Mesendoderm (in vitro differentiated cells): ENCODE results near the gene REST.
"Not testable (repeated sequence)": the region's sequence is repeated elsewhere in the genome, so short reads cannot be mapped to it uniquely, and the experiment has no call there.

Source experiments
- DNase-seq: peaks from one replicate; pipeline ENCODE4 v3.0.0; 2013
- H2AK5ac ChIP-seq: 2 replicates; pipeline ENCODE4 v1.6.1; 2013; ENCODE audit warnings: low read length, inconsistent platforms
- H2BK120ac ChIP-seq: 2 replicates; pipeline ENCODE4 v1.6.1; 2013; ENCODE audit warnings: low read depth, mild to moderate bottlenecking, low read length, moderate library complexity, mixed read lengths
- H2BK15ac ChIP-seq: replicated peaks from 2 replicates; pipeline ENCODE4 v1.6.1; 2013; ENCODE audit warnings: low read depth, mild to moderate bottlenecking, moderate library complexity
- H2BK5ac ChIP-seq: 2 replicates; pipeline ENCODE4 v1.6.1; 2013; ENCODE audit warnings: low read length, inconsistent platforms
- H3K18ac ChIP-seq: 2 replicates; pipeline ENCODE4 v1.6.1; 2013; ENCODE audit warnings: mild to moderate bottlenecking, low read length, mixed read lengths
- H3K23ac ChIP-seq: one replicate; pipeline ENCODE4 v1.6.1; 2013; ENCODE audit warnings: low read length
- H3K27ac ChIP-seq: 2 replicates; pipeline ENCODE4 v1.5.1; 2013; ENCODE audit warnings: low read depth, mild to moderate bottlenecking, inconsistent platforms, low read length, moderate library complexity
- H3K27me3 ChIP-seq: 2 replicates; pipeline ENCODE4 v1.6.1; 2013; ENCODE audit warnings: low read length, control low read depth, mild to moderate bottlenecking, inconsistent platforms; ENCODE audit not compliant: insufficient read depth, poor library complexity
- H3K36me3 ChIP-seq: 2 replicates; pipeline ENCODE4 v1.6.1; 2013; ENCODE audit warnings: low read length, inconsistent platforms; ENCODE audit not compliant: control insufficient read depth, insufficient read depth
- H3K4ac ChIP-seq: one replicate; pipeline ENCODE4 v1.6.1; 2013; ENCODE audit warnings: low read depth, mild to moderate bottlenecking, low read length, moderate library complexity
- H3K4me1 ChIP-seq: 2 replicates; pipeline ENCODE4 v1.6.1; 2013; ENCODE audit warnings: low read depth, low read length, inconsistent platforms; ENCODE audit not compliant: control insufficient read depth
- H3K4me2 ChIP-seq: 2 replicates; pipeline ENCODE4 v1.6.1; 2013; ENCODE audit warnings: low read length
- H3K4me3 ChIP-seq: 2 replicates; pipeline ENCODE4 v1.5.1; 2013; ENCODE audit warnings: mild to moderate bottlenecking, low read length
- H3K56ac ChIP-seq: one replicate; pipeline ENCODE4 v1.6.1; 2013; ENCODE audit warnings: low read length
- H3K79me1 ChIP-seq: 2 replicates; pipeline ENCODE4 v1.6.1; 2013; ENCODE audit warnings: low read length, inconsistent platforms
- H3K79me2 ChIP-seq: 2 replicates; pipeline ENCODE4 v1.6.1; 2013; ENCODE audit warnings: mild to moderate bottlenecking, low read length; ENCODE audit not compliant: control insufficient read depth, insufficient read depth
- H3K9ac ChIP-seq: 2 replicates; pipeline ENCODE4 v1.6.1; 2013; ENCODE audit warnings: low read length, inconsistent platforms
- H4K5ac ChIP-seq: one replicate; pipeline ENCODE4 v1.6.1; 2013; ENCODE audit warnings: low read length
- H4K8ac ChIP-seq: one replicate; pipeline ENCODE4 v1.6.1; 2013; ENCODE audit warnings: low read depth, mild to moderate bottlenecking, control low read depth, low read length, moderate library complexity
- WGBS: extraction: QIAGEN DNeasy Blood & Tissue Kit; methylation state at CpG from one replicate; pipeline ENCODE4 v1.1.7; 2013; ENCODE audit warnings: low lambda C conversion rate, missing lambda C conversion rate; ENCODE audit not compliant: insufficient coverage; ENCODE audit errors: extremely low coverage; 5-methylcytosine and 5-hydroxymethylcytosine counted together

The REST gene

DNA sequence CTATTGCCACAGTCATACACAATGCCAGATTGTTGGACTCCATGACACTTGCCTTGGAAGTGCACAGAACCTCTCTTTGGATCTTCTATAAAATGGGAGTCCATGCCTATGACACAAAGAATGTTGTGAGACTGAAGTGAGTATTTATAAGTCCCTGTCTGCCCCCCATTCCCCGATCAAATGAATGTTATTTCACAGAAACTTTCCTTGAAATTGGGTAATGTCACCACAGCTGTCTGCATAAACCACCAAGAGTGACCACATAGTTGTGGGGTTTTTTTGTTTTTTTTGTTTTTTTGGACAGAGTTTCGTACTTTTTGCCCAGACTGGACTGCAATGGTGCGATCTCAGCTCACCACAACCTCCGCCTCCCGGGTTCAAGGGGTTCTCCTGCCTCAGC is 27.1 kb upstream of the REST start:
- Histone ChIP-seq H3K79me2 (no peaks in the 10 kb centered on the region), H4K5ac (no peak overlapping the region)
- DNase-seq, result no peak

DNA sequence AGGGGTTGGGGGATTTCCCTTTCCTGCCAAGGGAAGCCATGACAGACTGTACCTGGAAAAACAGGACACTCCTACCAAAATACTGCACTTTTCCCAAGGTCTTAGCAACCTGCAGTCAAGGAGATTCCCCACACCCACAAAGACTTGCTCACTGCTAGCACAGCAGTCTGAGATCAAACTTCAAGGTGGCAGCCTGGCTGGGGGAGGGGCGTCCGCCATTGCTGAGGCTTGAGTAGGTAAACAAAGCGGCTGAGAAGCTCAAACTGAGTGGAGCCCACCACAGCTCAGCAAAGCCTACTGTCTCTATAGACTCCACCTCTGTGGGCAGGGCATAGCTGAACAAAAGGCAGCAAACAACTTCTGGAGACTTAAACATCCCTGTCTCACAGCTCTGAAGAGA is 23.2 kb upstream of the REST start:
- H3K56ac ChIP-seq, H3K79me2 ChIP-seq, H3K36me3 ChIP-seq, H4K5ac ChIP-seq, H3K4me3 ChIP-seq, H3K9ac ChIP-seq, H3K23ac ChIP-seq, H3K18ac ChIP-seq, H3K4ac ChIP-seq, H3K4me2 ChIP-seq, H3K4me1 ChIP-seq, H3K79me1 ChIP-seq, DNase-seq, H2BK120ac ChIP-seq, H4K8ac ChIP-seq, H3K27ac ChIP-seq, H3K27me3 ChIP-seq, H2BK5ac ChIP-seq, H2BK15ac ChIP-seq, H2AK5ac ChIP-seq: not testable (repeated sequence)
- no CpG with 5 or more reads among the region's 3 CpGs for WGBS

More for the DNA sequence above, 27.1 kb upstream of the REST start:
- Histone ChIP-seq H2BK5ac (no peak overlapping the region), H2BK120ac (no peak overlapping the region), H3K4me1 (no peaks in the 10 kb centered on the region), H2AK5ac (no peak overlapping the region), H3K18ac (no peak overlapping the region), H3K4me2 (no peak overlapping the region), H3K56ac (no peak overlapping the region), H3K79me1 (no peaks in the 10 kb centered on the region), H3K4ac (no peak overlapping the region), H3K9ac (no peak overlapping the region), H3K23ac (no peak overlapping the region), H4K8ac (no peak overlapping the region), H3K36me3 (no peaks in the 10 kb centered on the region), H3K4me3 (no peak overlapping the region), H2BK15ac (no peak overlapping the region), H3K27ac (no peak overlapping the region), H3K27me3 (no peaks in the 10 kb centered on the region)
- no CpG with 5 or more reads among the region's 5 CpGs for WGBS

DNA sequence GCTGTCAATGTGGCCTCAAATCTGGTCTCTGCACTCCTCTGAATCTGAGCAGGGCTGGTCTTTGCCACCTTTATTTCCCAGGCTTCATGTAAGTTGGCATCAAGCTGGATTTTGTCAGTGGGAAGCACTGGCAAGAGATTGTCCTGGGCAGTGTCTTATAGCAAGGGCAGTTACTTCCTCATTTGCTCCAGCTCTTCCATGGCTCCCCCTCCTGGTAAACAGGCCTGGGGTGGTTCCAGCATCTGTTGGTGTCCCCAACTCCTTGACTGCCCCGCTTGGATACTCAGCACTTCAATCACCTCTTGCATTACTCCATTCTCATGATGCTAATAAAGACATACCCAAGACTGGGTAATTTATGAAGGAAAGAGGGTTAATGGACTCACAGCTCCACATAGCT is 15.0 kb upstream of the REST start:
- H3K9ac ChIP-seq, result no peak overlapping the region
- H3K4me3 ChIP-seq, result no peak overlapping the region
- H3K27me3 ChIP-seq, result no peaks in the 10 kb centered on the region
- no CpG with 5 or more reads among the region's 1 CpG for WGBS
- no peak for DNase-seq
- no peak overlapping the region for H3K4me2 ChIP-seq
- no peak overlapping the region for H3K27ac ChIP-seq
- no peaks in the 10 kb centered on the region for H3K79me2 ChIP-seq
- H3K36me3 ChIP-seq, result no peaks in the 10 kb centered on the region
- no peak overlapping the region for H3K18ac ChIP-seq
- no peak overlapping the region for H4K5ac ChIP-seq
- no peak overlapping the region for H2BK120ac ChIP-seq
- no peak overlapping the region for H3K23ac ChIP-seq
- no peak overlapping the region for H3K4ac ChIP-seq
- H3K79me1 ChIP-seq, result no peaks in the 10 kb centered on the region
- H2BK5ac ChIP-seq, result no peak overlapping the region
- no peak overlapping the region for H2AK5ac ChIP-seq
- H3K4me1 ChIP-seq, result no peaks in the 10 kb centered on the region
- H2BK15ac ChIP-seq, result no peak overlapping the region
- no peak overlapping the region for H4K8ac ChIP-seq
- H3K56ac ChIP-seq, result no peak overlapping the region

DNA sequence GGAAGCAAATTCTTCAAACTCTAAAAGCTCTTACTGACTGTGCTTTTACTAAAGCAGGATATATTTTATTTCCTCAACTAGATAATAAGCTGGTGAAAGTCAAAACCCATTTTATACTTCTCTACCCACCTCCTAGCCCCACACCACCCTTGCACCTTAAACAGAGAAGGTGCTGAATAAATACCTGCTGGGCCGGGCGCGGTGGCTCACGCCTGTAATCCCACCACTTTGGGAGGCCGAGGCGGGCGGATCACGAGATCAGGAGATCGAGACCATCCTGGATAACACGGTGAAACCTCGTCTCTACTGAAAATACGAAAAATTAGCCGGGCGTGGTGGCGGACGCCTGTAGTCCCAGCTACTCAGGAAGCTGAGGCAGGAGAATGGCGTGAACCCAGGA is 9.9 kb upstream of the REST start:
- not testable (repeated sequence) for H3K27ac ChIP-seq, H2BK120ac ChIP-seq, H3K4me2 ChIP-seq, H4K8ac ChIP-seq, H4K5ac ChIP-seq, H2BK15ac ChIP-seq, H3K36me3 ChIP-seq, H3K79me2 ChIP-seq, H2AK5ac ChIP-seq, H3K9ac ChIP-seq, H3K4me3 ChIP-seq, H3K79me1 ChIP-seq, H3K23ac ChIP-seq, H3K4ac ChIP-seq, H3K27me3 ChIP-seq, DNase-seq, H3K56ac ChIP-seq, H2BK5ac ChIP-seq, H3K18ac ChIP-seq, H3K4me1 ChIP-seq
- no CpG with 5 or more reads among the region's 17 CpGs for WGBS

DNA sequence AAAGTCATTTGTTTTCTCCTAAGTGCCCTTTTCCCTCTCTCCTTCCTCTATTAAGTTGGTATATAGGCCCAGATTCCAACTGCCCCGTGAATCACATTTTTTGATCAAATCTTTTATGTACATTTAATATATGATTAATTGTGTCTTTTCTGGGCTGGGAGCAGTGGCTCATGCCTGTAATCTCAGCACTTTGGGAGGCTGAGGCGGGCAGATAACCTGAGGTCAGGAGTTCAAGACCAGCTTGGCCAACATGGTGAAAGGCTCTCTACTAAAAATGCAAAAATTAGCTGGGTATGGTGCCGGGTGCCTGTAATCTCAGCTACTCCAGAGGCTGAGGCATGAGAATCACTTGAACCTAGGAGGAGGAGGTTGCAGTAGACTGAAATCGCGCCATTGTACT is 7.5 kb upstream of the REST start:
- not testable (repeated sequence) for H3K27me3 ChIP-seq, H2BK120ac ChIP-seq, H3K79me1 ChIP-seq, H2BK5ac ChIP-seq, DNase-seq, H3K18ac ChIP-seq, H3K23ac ChIP-seq, H3K36me3 ChIP-seq, H3K56ac ChIP-seq, H3K27ac ChIP-seq, H4K5ac ChIP-seq, H3K4me3 ChIP-seq, H3K9ac ChIP-seq, H4K8ac ChIP-seq, H2BK15ac ChIP-seq, H3K79me2 ChIP-seq, H2AK5ac ChIP-seq, H3K4me1 ChIP-seq, H3K4ac ChIP-seq, H3K4me2 ChIP-seq
- WGBS, result no CpG with 5 or more reads among the region's 5 CpGs

DNA sequence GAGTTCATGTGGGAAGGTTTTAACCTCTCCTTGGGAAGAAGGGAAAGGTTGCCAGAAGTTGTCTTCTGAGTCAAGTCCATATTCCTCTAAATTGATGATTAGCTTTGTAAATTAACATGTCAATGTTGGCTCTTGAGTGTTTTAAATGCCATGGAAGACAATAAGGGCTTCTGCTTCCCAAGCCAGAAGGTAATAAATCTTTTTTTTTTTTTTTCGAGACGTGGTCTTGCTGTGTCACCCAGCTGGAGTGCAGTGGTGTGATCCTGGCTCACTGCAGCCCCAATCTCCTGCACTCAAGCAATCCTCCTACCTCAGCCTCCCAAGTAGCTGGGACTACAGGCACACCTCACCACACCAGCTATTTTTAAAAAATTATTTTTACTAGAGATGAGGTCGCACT is 5.0 kb upstream of the REST start:
- Histone ChIP-seq H3K79me1 (no peaks in the 10 kb centered on the region), H2AK5ac (no peak overlapping the region), H3K4me3 (no peak overlapping the region), H2BK120ac (no peak overlapping the region), H3K27me3 (no peaks in the 10 kb centered on the region), H2BK5ac (no peak overlapping the region), H3K79me2 (no peaks in the 10 kb centered on the region), H3K4me2 (no peak overlapping the region), H3K27ac (no peak overlapping the region), H3K4me1 (peaks cover 6% of the 10 kb centered on the region), H2BK15ac (no peak overlapping the region), H4K5ac (no peak overlapping the region), H3K56ac (no peak overlapping the region), H3K9ac (no peak overlapping the region), H3K18ac (no peak overlapping the region), H3K4ac (no peak overlapping the region), H3K23ac (no peak overlapping the region), H3K36me3 (no peaks in the 10 kb centered on the region), H4K8ac (no peak overlapping the region)
- DNase-seq, result no peak
- WGBS, result no CpG with 5 or more reads among the region's 3 CpGs
